ENCODE data around the gene UBE3B.

DNA sequence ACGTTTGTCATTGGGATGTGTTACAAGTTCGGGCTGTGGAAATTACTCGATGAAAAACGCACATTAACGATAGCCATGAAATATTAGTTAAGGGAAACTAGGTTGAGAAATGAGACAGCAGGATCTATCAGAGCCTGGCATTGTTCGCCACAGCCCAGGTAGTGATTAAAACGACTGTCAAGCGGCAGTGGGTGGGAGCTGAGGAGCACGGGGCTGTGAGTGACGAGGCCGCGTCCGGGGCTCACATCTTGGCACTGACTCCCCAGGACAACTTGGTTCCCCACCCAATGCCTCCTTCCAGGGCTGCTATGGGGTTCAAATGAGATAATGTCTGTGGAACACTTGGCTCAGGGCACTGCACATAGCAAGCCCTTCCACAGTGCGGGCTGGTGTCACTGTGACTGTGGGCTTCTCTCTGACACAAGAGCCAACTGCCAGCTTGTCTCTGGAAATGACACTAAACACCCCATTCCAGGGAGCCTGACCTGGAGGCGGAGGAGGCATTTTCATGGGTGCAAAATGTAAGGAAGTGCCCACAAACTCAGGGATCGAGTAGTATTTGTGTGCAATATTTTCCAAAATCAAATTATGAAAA is 76.6 kb downstream of the UBE3B start:
- TF ChIP-seq, protein P1, sequence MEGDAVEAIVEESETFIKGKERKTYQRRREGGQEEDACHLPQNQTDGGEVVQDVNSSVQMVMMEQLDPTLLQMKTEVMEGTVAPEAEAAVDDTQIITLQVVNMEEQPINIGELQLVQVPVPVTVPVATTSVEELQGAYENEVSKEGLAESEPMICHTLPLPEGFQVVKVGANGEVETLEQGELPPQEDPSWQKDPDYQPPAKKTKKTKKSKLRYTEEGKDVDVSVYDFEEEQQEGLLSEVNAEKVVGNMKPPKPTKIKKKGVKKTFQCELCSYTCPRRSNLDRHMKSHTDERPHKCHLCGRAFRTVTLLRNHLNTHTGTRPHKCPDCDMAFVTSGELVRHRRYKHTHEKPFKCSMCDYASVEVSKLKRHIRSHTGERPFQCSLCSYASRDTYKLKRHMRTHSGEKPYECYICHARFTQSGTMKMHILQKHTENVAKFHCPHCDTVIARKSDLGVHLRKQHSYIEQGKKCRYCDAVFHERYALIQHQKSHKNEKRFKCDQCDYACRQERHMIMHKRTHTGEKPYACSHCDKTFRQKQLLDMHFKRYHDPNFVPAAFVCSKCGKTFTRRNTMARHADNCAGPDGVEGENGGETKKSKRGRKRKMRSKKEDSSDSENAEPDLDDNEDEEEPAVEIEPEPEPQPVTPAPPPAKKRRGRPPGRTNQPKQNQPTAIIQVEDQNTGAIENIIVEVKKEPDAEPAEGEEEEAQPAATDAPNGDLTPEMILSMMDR (IDR thresholded peaks at IDR 0.05) = no peak
- no peak for TF ChIP-seq POLR2A (IDR thresholded peaks at IDR 0.05)
